Adrenal gland (tissue), 5 donors: Measurements from ENCODE around the gene ADAMTSL3.

Experiments used
- CTCF ChIP-seq, 6 experiments: fragments of 450-650 bp in 4 of 6; fragments of 200-600 bp in 2 of 6; sonication (generic) in 1 of 6; IDR thresholded peaks; 1 replicate in 5 of 6; 2 replicates in 1 of 6; pipeline versions ENCODE4 v1.5.1 to v1.8.0; 2016 to 2021; ENCODE audit warnings: antibody characterized with exemption in 6 of 6, mild to moderate bottlenecking in 2 of 6, moderate library complexity in 1 of 6
- POLR2A ChIP-seq, 2 donors: fragments of 450-650 bp; IDR thresholded peaks; one replicate each; pipeline ENCODE4 v1.6.1; 2017; ENCODE audit warnings: antibody characterized with exemption in 2 of 2, mild to moderate bottlenecking in 2 of 2, moderate library complexity in 1 of 2
- donor health status: DM: no; HTN: no; CAD: no.

- TF ChIP-seq CTCF (IDR thresholded peaks at IDR 0.05) (no peak), POLR2A (IDR thresholded peaks at IDR 0.05) (no peak)
These were observed 19.5 kb downstream of the ADAMTSL3 start for GRCh38 chr15:83673385-83673784.
